ENCODE measurements around the gene RUFY4.

GRCh38 chr2:218075975-218076811 lies 7.1 kb downstream of the RUFY4 start:
- no peak for TF ChIP-seq CTCF (IDR thresholded peaks at IDR 0.05; ENCODE audit: extremely low read depth in 1 of 2, insufficient read depth in 1 of 2, low read depth in 1 of 2, low read length in 2 of 2)
- no peak for TF ChIP-seq POLR2A (IDR thresholded peaks at IDR 0.05; ENCODE audit: low read depth, low read length)
- TF ChIP-seq POLR2AphosphoS5 (IDR thresholded peaks at IDR 0.05; ENCODE audit: insufficient read depth, low read depth, low read length) = no peak
- TF ChIP-seq MAX (IDR thresholded peaks at IDR 0.05; ENCODE audit: insufficient read depth, insufficient read length) = no peak
- no peak for TF ChIP-seq EZH2 (IDR thresholded peaks at IDR 0.05; ENCODE audit: borderline replicate concordance, low read depth, low read length, severe bottlenecking)

All from endothelial cell of umbilical vein (primary cell).